NB4 (cell line): ENCODE results near the gene ATG9B.

Experiments used
- DNase-seq: peaks from one replicate; pipeline ENCODE4 v3.0.0; 2010; ENCODE audit warnings: low read depth
- H3K4me3 ChIP-seq: one replicate; pipeline ENCODE4 v1.5.1; 2011; ENCODE audit warnings: mild to moderate bottlenecking, low read depth, low read length, moderate library complexity
- MYC ChIP-seq: IDR thresholded peaks from 2 replicates; pipeline ENCODE4 v1.6.1; 2011; ENCODE audit warnings: low read depth, low read length
- POLR2A ChIP-seq: IDR thresholded peaks from 2 replicates; pipeline ENCODE4 v1.6.1; 2011; ENCODE audit warnings: mild to moderate bottlenecking; ENCODE audit not compliant: insufficient read length; ENCODE audit errors: extremely low read depth
- TF ChIP-seq, protein P1 (sequence below): IDR thresholded peaks from 2 replicates; pipeline ENCODE4 v1.6.1; 2011; ENCODE audit warnings: low read depth, low read length
- TF ChIP-seq, protein P2 (sequence below): IDR thresholded peaks from one replicate; pipeline ENCODE4 v1.5.1; 2012; ENCODE audit warnings: low read depth, low read length

The ATG9B gene

DNA sequence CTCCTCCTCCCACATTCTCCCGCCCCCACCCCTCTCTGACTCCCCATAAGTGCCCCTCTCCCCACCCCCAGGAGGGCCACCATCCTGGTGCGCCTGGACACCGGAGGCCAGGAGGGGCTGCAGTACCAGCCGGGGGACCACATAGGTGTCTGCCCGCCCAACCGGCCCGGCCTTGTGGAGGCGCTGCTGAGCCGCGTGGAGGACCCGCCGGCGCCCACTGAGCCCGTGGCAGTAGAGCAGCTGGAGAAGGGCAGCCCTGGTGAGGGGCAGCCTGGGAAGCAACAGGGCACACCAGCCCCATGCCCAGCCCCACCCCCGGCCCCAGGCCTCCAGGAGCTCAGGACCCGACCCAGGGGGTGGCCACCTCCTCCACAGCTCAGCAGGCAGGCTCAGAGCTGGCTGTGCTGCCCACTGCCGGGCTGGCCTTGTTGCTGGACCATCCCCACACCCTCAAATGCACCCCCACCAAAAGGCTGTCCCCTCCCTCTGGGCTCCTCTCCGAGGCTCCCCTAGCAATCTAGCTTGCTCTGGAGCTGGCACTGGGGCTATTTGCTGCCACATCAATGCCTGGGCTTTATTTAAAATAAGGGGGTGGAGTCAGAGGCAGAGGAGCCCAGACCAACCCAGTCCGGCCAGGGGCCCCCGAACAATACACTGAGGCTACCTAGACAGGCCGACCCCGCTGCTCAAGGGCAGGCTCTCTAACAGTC, 14.8 kb downstream of the ATG9B start:
- no peak for TF ChIP-seq MYC
- TF ChIP-seq, protein P1, sequence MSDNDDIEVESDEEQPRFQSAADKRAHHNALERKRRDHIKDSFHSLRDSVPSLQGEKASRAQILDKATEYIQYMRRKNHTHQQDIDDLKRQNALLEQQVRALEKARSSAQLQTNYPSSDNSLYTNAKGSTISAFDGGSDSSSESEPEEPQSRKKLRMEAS: no peak
- TF ChIP-seq, protein P2, sequence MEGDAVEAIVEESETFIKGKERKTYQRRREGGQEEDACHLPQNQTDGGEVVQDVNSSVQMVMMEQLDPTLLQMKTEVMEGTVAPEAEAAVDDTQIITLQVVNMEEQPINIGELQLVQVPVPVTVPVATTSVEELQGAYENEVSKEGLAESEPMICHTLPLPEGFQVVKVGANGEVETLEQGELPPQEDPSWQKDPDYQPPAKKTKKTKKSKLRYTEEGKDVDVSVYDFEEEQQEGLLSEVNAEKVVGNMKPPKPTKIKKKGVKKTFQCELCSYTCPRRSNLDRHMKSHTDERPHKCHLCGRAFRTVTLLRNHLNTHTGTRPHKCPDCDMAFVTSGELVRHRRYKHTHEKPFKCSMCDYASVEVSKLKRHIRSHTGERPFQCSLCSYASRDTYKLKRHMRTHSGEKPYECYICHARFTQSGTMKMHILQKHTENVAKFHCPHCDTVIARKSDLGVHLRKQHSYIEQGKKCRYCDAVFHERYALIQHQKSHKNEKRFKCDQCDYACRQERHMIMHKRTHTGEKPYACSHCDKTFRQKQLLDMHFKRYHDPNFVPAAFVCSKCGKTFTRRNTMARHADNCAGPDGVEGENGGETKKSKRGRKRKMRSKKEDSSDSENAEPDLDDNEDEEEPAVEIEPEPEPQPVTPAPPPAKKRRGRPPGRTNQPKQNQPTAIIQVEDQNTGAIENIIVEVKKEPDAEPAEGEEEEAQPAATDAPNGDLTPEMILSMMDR: peak; percentile 10
- TF ChIP-seq POLR2A: no peak
- DNase-seq: no peak
- H3K4me3 ChIP-seq: no peak overlapping the region

DNA sequence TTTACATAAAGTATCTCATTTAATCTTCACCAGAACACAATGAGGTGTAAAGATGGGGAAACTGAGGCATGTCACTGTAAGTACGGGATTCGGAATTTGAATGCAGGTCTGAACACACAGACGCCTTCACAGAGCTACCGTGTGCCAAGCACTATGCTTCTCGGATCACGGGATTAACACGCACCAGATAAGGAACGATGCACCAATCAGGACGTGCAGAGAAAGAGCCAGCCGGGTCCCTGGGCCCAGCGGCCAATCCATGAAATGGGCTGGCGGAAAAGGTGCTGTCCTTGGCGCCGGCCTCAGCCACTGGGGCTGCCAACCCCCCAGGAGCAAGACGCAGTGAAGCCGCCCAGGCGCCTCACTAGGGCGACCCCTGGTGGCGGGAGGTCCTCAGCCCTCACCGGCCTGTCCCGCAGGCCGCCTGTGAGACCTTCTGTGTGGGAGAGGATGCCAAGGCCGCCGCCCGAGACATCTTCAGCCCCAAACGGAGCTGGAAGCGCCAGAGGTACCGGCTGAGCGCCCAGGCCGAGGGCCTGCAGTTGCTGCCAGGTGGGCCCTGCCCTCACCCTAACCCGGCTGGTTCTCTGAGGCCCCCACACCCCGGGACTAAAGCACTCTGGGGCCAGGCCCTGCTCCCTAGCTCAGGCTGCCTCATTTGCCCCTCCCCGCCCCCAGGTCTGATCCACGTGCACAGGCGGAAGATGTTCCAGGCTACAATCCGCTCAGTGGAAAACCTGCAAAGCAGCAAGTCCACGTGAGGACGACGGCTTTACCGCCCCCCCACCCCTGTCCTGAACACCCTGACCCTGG, 15.6 kb downstream of the ATG9B start:
- DNase-seq: peak; percentile 82
- TF ChIP-seq, protein P1: no peak
- TF ChIP-seq, protein P2: peak; percentile 81
- H3K4me3 ChIP-seq: peak overlapping the region; percentile 14

DNA sequence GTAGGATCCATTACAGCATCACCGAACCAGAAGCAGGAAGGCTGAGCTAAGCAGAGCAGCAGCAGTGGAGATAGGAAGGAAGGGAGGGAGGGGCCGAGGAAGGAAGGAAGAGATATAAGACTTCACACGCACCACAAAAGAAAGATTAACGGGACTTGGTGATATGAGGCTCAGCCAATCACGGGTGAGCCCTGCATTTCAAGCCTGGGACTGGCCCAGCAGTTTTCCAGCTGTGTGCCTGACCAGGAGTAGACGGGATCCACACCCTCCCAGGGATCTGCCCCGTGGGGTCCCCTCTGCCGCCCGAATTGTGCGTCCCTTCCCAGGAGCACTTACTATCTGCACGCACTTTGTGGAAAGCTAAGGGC, 16.2 kb downstream of the ATG9B start:
- TF ChIP-seq MYC (no peak), POLR2A (no peak)
- TF ChIP-seq, protein P2: no peak
- TF ChIP-seq, protein P1: no peak
- no peak for DNase-seq
- H3K4me3 ChIP-seq: no peak overlapping the region

DNA sequence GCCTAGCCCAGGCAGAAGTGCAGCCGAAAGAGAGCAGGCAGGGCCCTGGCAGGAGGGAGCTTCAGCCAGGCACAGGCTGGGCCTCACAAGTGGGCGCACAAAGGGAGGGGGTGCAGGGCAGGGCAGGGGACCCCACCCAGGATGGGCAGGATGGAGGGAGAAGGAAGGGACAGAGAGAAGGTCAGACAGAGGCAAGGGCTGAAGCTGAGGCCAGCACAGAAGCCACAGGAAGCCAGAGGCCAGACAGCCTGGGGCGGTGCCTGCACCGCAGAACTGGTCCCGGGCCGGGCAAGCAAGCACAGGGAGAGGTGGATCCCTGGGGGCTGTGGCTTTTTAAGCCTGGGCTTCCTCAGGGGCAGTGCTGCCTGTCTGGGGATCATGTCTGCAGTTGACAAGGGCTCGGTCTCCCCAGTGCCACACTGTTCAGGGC, 16.8 kb downstream of the ATG9B start:
- TF ChIP-seq, protein P1: no peak
- TF ChIP-seq POLR2A (no peak), MYC (no peak)
- TF ChIP-seq, protein P2: no peak
- DNase-seq: peak; percentile 59
- no peak overlapping the region for H3K4me3 ChIP-seq

DNA sequence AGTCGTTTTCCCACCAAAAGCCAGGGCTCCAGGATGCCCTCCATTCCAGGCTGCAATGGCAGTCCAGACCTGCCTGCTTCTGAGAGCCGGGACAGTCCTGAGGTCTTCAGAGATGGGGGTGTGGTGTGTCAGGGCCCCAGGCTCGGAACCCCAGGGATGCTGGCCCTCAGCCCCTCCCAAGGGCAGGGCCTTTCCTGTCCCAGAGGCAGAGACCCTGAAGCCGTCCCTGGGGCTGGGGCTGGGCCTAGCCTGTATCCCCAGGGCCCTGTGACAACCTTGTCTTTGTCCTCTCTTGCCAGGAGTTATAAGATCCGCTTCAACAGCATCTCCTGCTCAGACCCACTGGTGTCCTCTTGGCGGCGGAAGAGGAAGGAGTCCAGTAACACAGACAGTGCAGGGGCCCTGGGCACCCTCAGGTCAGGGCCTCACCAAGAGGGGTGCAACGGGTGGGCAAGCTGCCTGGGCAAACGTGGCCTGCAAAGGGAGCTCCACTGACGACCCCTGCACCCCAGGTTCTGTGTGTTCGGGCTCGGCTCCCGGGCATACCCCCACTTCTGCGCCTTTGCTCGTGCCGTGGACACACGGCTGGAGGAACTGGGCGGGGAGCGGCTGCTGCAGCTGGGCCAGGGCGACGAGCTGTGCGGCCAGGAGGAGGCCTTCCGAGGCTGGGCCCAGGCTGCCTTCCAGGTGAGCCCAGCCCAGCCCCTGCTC, 17.5 kb downstream of the ATG9B start:
- no peak overlapping the region for H3K4me3 ChIP-seq
- no peak for TF ChIP-seq POLR2A
- TF ChIP-seq, protein P1: no peak
- TF ChIP-seq, protein P2: no peak
- no peak for TF ChIP-seq MYC
- no peak for DNase-seq
